ACC112 (cell line): ENCODE results near the gene RPS6KA4.
"Not testable (repeated sequence)": the region's sequence is repeated elsewhere in the genome, so short reads cannot be mapped to it uniquely, and the experiment has no call there.

ENCODE experiments used
- H2AFZ ChIP-seq: fragments of 200-600 bp; sonication (generic); one replicate; pipeline ENCODE4 v1.6.0; 2017; ENCODE audit warnings: antibody characterized with exemption, low read length; ENCODE audit not compliant: unreplicated experiment
- H3K27ac ChIP-seq: fragments of 200-600 bp; sonication (generic); 2 replicates; pipeline ENCODE4 v1.5.1; 2014; ENCODE audit warnings: low read depth, mild to moderate bottlenecking, antibody characterized with exemption, low read length, moderate library complexity
- H3K27me3 ChIP-seq: fragments of 200-600 bp; sonication (generic); 2 replicates; pipeline ENCODE4 v1.6.1; 2014; ENCODE audit warnings: mild to moderate bottlenecking, antibody characterized with exemption, low read length, moderate library complexity, mixed read lengths; ENCODE audit not compliant: insufficient read depth
- H3K36me3 ChIP-seq: fragments of 200-600 bp; sonication (generic); 2 replicates; pipeline ENCODE4 v1.6.1; 2016; ENCODE audit warnings: mild to moderate bottlenecking, antibody characterized with exemption, low read length, moderate library complexity, mixed read lengths; ENCODE audit not compliant: insufficient read depth
- H3K4me1 ChIP-seq: fragments of 200-600 bp; sonication (generic); one replicate; pipeline ENCODE4 v1.6.1; 2016; ENCODE audit warnings: low read length, mixed read lengths; ENCODE audit not compliant: insufficient read depth, unreplicated experiment, control insufficient read depth
- H3K4me3 ChIP-seq: fragments of 200-600 bp; sonication (generic); 2 replicates; pipeline ENCODE4 v1.5.1; 2014; ENCODE audit warnings: mild to moderate bottlenecking, low read depth, low read length
- H3K79me2 ChIP-seq: fragments of 200-600 bp; sonication (generic); one replicate; pipeline ENCODE4 v1.6.0; 2016; ENCODE audit warnings: low read length; ENCODE audit not compliant: control insufficient read depth, unreplicated experiment, insufficient read depth

The RPS6KA4 gene

DNA sequence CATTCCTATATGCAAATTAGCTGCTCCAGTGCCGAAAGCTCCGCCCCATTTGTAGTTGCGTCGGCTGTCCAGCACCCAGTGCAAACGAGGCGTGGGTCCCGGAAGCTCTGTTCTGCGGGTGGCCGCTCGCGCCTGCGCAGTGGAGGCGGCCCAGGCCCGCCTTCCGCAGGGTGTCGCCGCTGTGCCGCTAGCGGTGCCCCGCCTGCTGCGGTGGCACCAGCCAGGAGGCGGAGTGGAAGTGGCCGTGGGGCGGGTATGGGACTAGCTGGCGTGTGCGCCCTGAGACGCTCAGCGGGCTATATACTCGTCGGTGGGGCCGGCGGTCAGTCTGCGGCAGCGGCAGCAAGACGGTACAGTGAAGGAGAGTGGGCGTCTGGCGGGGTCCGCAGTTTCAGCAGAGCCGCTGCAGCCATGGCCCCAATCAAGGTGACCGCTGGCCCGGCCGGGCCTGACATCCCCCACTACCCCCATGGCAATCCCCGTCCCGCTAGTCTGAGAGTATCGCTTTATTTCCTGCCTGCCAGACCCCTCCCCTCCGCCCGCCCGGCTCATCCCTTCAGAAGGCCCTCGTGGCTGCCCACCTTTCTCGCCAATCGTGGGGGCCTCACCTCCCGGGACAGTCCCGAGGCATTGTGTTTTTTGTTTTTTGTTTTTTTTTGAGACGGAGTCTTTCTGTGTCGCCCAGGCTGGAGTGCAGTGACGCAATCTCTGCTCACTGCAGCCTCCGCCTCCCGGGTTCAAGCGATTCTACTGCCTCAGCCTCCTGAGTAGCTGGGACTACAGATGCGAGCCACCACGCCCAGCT lies 40.8 kb upstream of the RPS6KA4 start, which contains the start of gene PRDX5:
PRDX5 (plus strand) TSS at position 161 of the 805 bp plus-strand sequence; CDS start at position 256, 95 bp downstream.
- Histone ChIP-seq H3K4me3 (peak within 1 kb of the TSS; percentile 93), H2AFZ (peak within 1 kb of the TSS; percentile 87), H3K36me3 (no peaks in the 10 kb centered on the region), H3K4me1 (peaks cover 15% of the 10 kb centered on the region), H3K79me2 (peaks cover 18% of the 10 kb centered on the region), H3K27ac (peak within 1 kb of the TSS; percentile 95), H3K27me3 (no peaks in the 10 kb centered on the region)

DNA sequence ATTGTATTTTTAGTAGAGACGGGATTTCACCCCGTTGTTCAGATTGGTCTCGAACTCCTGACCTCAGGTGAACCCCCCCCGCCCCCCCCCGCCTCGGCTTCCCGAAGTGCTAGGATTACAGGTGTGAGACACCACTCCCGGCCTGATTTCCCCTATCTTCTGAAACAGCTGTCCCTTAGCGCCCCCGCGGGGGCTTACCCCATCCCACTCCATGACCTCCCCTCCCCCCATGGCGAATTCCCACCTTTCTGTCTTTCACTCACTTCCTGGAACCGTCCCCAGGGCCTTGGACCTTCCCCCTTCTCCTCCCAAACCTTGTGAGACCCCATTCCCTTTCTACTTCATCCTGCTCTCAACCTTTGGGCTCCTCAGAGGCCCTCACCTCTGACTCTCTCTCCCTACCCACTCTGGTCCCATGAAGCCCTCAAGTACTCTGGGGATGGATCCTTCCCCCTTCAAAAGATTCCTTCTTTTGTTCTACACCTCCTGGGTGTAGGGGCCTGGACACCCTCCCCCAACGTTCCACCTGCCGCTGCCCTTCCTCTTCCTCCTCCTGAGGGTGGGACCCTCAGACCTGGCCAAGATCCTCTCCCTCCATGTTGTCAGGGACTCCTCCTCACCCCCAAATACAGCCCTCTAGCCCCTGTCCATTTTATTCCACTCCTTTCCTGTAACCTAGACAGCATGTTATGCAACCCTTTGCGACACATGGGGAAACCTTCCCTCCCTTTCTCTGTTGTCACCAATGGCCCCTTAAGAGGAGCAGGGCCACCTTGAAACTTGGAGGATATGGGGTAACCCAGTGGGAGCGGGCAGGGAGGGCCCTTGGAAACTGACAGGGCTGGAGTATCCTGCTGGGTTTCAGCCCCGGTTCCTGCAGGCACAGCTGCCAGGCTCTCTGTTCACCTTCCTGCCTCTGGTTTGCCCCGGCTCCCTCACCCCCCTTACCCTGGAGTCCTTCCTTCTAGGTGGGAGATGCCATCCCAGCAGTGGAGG lies 39.9 kb upstream of the RPS6KA4 start:
- no peak overlapping the region for H3K27ac ChIP-seq
- no peaks in the 10 kb centered on the region for H3K36me3 ChIP-seq
- peaks cover 11% of the 10 kb centered on the region for H3K4me1 ChIP-seq
- peak overlapping the region; percentile 93 for H3K4me3 ChIP-seq
- H3K79me2 ChIP-seq, result peaks cover 18% of the 10 kb centered on the region
- no peaks in the 10 kb centered on the region for H3K27me3 ChIP-seq
- no peak overlapping the region for H2AFZ ChIP-seq

DNA sequence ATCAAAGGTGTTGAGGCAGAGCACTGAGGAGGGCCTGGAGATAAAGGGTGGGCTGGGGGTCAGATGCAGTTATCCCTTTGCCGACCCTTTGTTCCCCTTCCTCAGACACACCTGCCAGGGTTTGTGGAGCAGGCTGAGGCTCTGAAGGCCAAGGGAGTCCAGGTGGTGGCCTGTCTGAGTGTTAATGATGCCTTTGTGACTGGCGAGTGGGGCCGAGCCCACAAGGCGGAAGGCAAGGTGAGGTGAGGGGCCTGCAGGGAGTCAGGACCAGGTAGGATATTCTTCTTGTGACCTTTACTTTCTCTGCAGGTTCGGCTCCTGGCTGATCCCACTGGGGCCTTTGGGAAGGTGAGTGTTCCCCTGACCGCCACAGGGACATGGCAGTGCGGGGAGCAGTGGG lies 38.4 kb upstream of the RPS6KA4 start:
- Histone ChIP-seq H3K27ac (no peak overlapping the region), H3K4me1 (peaks cover 11% of the 10 kb centered on the region), H3K79me2 (peaks cover 18% of the 10 kb centered on the region), H2AFZ (no peak overlapping the region), H3K27me3 (no peaks in the 10 kb centered on the region), H3K36me3 (no peaks in the 10 kb centered on the region), H3K4me3 (no peak overlapping the region)

DNA sequence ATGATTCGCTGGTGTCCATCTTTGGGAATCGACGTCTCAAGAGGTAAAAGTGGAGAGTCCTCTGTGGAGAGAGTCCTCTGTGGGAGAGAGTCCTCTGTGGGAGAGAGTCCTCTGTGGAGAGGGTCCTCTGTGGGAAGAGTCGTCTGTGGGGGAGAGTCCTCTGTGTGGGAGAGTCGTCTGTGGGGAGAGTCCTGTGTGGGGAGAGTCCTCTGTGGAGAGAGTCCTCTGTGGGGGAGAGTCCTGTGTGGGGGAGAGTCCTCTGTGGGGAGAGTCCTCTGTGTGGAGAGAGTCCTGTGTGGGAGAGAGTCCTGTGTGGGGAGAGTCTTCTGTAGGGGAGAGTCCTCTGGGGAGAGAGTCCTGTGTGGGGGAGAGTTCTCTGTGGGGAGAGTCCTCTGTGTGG lies 37.9 kb upstream of the RPS6KA4 start:
- H2AFZ ChIP-seq, result no peak overlapping the region
- no peak overlapping the region for H3K27ac ChIP-seq
- peaks cover 18% of the 10 kb centered on the region for H3K79me2 ChIP-seq
- H3K36me3 ChIP-seq, result no peaks in the 10 kb centered on the region
- H3K27me3 ChIP-seq, result no peaks in the 10 kb centered on the region
- peaks cover 11% of the 10 kb centered on the region for H3K4me1 ChIP-seq
- H3K4me3 ChIP-seq, result no peak overlapping the region

DNA sequence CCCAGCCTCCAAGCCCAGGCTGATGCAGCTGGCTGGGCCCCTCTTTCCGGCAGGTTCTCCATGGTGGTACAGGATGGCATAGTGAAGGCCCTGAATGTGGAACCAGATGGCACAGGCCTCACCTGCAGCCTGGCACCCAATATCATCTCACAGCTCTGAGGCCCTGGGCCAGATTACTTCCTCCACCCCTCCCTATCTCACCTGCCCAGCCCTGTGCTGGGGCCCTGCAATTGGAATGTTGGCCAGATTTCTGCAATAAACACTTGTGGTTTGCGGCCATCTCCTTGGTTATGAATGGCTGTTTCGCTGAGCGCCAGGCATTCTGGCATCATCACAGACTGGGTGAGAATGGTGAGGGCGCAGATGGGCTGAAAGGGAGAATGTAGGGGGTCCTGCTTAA lies 37.4 kb upstream of the RPS6KA4 start:
- H3K36me3 ChIP-seq, result no peaks in the 10 kb centered on the region
- no peaks in the 10 kb centered on the region for H3K27me3 ChIP-seq
- peaks cover 11% of the 10 kb centered on the region for H3K4me1 ChIP-seq
- H2AFZ ChIP-seq, result no peak overlapping the region
- no peak overlapping the region for H3K4me3 ChIP-seq
- H3K27ac ChIP-seq, result no peak overlapping the region
- peaks cover 13% of the 10 kb centered on the region for H3K79me2 ChIP-seq

DNA sequence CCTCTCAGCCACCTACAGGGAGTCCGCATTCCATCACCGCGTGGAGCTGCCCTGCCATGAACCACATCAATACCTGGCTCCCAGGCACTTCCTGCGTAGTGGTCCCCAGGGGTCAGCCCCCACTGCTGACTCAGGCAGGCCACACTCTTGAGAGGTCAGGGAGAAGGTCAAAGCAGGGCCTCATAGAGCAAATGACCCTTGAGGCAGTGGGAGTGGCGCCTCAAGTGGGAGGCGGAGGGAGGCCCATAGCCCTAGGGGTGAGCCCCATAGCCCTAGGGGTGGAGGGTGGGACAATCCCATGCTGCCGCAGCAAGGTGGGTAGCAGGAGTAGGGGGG lies 36.1 kb upstream of the RPS6KA4 start:
- Histone ChIP-seq H3K36me3 (no peaks in the 10 kb centered on the region), H3K4me3 (no peak overlapping the region), H3K27ac (no peak overlapping the region), H3K4me1 (peaks cover 11% of the 10 kb centered on the region), H3K27me3 (no peaks in the 10 kb centered on the region), H3K79me2 (peaks cover 12% of the 10 kb centered on the region), H2AFZ (no peak overlapping the region)

DNA sequence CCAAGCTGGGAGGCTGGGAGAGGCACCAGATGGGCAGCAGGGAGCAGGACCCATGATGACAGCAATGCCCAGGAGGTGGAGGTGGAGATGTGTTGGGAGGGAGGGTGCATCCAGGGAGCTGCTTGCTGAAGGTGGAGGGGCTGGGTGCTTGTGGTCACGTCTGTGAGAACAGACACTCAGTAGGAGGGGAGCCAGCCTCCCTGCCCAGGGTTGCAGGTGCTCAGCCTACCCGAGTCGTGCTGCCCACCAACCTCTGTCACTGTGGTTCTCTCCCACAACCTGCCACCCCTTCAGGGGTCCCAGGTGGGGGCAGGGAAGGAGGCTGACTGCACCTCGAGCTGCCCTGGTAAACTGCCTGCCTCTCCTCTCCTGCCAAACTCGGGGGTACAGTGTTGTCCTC lies 35.6 kb upstream of the RPS6KA4 start:
- H3K27ac ChIP-seq, result no peak overlapping the region
- H3K27me3 ChIP-seq, result no peaks in the 10 kb centered on the region
- peaks cover 11% of the 10 kb centered on the region for H3K4me1 ChIP-seq
- peaks cover 12% of the 10 kb centered on the region for H3K79me2 ChIP-seq
- no peaks in the 10 kb centered on the region for H3K36me3 ChIP-seq
- no peak overlapping the region for H3K4me3 ChIP-seq
- H2AFZ ChIP-seq, result no peak overlapping the region

DNA sequence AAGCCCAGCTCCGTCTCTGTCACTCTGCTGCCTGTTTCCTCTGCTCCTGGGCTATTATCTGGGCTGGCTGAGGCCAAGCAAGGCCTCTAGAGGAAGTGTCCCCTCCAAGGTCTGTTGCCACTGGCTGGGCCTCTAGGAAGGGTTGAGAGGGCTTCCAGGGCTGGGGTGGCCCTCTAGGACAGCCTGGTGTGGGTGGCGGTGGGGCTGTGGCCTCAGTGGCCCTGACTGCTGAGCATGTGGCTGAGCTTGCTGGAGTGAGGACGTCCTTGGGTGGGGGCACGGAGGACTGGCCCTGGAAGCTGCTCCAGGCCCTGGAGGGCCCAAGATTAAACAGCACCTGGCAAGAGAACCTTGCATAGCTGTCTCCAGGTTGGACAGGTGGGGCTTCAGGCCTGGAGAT lies 35.0 kb upstream of the RPS6KA4 start:
- not testable (repeated sequence) for H3K27ac ChIP-seq, H3K79me2 ChIP-seq, H3K36me3 ChIP-seq

DNA sequence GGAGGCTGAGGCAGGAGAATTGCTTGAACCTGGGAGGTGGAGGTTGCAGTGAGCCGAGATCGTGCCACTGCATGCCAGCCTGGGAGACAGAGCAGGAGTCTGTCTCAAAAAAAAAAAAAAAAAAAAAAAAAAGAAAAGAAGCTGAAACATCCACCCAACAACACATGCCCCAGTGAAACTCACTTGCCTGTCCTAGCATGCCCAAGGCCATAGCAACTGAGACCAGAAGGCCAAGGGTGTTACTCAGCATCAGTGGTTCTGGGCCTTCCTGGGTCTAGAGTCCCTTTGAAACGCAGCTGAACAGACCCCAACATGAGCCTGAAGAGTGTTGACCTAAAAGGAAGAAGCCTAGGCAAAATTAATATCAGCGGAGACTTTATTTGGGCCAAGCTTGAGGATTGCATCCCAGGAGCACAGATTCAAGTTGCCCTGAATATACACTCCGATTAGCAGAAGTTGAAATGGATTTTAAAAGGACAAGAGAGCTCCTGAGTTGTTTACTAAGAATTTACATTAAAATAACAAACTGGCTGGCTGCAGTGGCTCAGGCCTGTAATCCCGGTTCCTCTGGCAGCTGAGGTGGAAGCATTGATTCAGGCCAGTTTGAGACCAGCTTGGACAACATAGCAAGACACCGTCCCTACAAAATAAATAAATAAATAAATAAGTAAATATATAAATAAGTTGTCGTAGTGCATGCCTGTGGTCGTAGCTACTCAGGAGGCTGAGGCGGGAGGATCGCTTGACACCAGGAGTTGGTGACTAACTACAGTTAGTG lies 34.1 kb upstream of the RPS6KA4 start:
- H3K27ac ChIP-seq, result no peak overlapping the region

More for the DNA sequence above, 35.0 kb upstream of the RPS6KA4 start:
- H3K27me3 ChIP-seq, H3K4me1 ChIP-seq, H2AFZ ChIP-seq, H3K4me3 ChIP-seq: not testable (repeated sequence)

DNA sequence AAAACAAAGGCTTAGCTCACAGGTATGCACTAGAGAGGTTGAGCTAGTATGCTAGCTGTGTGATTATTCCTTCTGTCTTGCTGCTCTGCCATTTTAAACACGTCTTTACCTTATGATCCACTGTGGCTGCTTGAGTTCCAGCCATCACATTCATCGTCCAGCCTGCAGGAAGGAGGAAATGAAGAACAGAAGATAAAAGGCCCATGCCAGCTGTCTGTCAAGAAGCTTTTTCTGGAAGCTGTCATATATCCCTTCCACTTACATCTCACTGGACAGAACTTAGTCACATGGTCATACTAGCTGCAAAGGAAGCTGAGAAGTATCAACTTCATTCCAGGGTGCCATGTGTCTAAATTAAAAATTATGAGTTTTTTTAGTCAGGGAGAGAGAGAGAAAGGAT lies 31.6 kb upstream of the RPS6KA4 start:
- H3K79me2 ChIP-seq, result no peaks in the 10 kb centered on the region
- H2AFZ ChIP-seq, result no peak overlapping the region
- no peak overlapping the region for H3K4me3 ChIP-seq
- H3K4me1 ChIP-seq, result peaks cover 9% of the 10 kb centered on the region
- no peaks in the 10 kb centered on the region for H3K36me3 ChIP-seq
- no peaks in the 10 kb centered on the region for H3K27me3 ChIP-seq
- H3K27ac ChIP-seq, result no peak overlapping the region

More for the DNA sequence above, 34.1 kb upstream of the RPS6KA4 start:
- peaks cover under 1% of the 10 kb centered on the region for H3K79me2 ChIP-seq
- H3K4me3 ChIP-seq, result no peak overlapping the region
- no peak overlapping the region for H2AFZ ChIP-seq
- peaks cover under 1% of the 10 kb centered on the region for H3K4me1 ChIP-seq
- H3K27me3 ChIP-seq, result no peaks in the 10 kb centered on the region
- no peaks in the 10 kb centered on the region for H3K36me3 ChIP-seq
